Mucosa of rectum (tissue), 2 donors: ENCODE measurements around the gene TMEM229A.
"Not testable (repeated sequence)": the region's sequence is repeated elsewhere in the genome, so short reads cannot be mapped to it uniquely, and the experiment has no call there.

ENCODE experiments used
- H3K27ac ChIP-seq, 2 donors: one replicate each; pipeline ENCODE4 v1.7.0; 2013; ENCODE audit warnings: inconsistent platforms in 2 of 2, low read depth in 2 of 2, low read length in 2 of 2
- H3K27me3 ChIP-seq, 2 donors: one replicate each; pipeline ENCODE4 v1.7.0; 2013; ENCODE audit warnings: low read length in 2 of 2; ENCODE audit not compliant: control insufficient read depth in 2 of 2, insufficient read depth in 2 of 2
- H3K36me3 ChIP-seq, 2 donors: one replicate each; pipeline ENCODE4 v1.7.0; 2013; ENCODE audit warnings: low read length in 2 of 2; ENCODE audit not compliant: control insufficient read depth in 2 of 2, insufficient read depth in 2 of 2
- H3K4me1 ChIP-seq, 2 donors: one replicate each; pipeline ENCODE4 v1.7.0; 2013; ENCODE audit warnings: low read length in 2 of 2, mild to moderate bottlenecking in 1 of 2; ENCODE audit not compliant: control insufficient read depth in 2 of 2, insufficient read depth in 2 of 2
- H3K4me3 ChIP-seq, 2 donors: one replicate each; pipeline ENCODE4 v1.7.0; 2013; ENCODE audit warnings: low read length in 2 of 2
- H3K9ac ChIP-seq, 2 donors: one replicate each; pipeline ENCODE4 v1.7.0; 2013; ENCODE audit warnings: low read length in 2 of 2, low read depth in 1 of 2, mild to moderate bottlenecking in 1 of 2
- H3K9me3 ChIP-seq, 2 donors: one replicate each; pipeline ENCODE4 v1.7.0; 2013; ENCODE audit warnings: low read length in 2 of 2; ENCODE audit not compliant: control insufficient read depth in 2 of 2
- donor health status: healthy.
- donor health status: Normal muscosa, but diverticular disease.

TMEM229A gene

DNA sequence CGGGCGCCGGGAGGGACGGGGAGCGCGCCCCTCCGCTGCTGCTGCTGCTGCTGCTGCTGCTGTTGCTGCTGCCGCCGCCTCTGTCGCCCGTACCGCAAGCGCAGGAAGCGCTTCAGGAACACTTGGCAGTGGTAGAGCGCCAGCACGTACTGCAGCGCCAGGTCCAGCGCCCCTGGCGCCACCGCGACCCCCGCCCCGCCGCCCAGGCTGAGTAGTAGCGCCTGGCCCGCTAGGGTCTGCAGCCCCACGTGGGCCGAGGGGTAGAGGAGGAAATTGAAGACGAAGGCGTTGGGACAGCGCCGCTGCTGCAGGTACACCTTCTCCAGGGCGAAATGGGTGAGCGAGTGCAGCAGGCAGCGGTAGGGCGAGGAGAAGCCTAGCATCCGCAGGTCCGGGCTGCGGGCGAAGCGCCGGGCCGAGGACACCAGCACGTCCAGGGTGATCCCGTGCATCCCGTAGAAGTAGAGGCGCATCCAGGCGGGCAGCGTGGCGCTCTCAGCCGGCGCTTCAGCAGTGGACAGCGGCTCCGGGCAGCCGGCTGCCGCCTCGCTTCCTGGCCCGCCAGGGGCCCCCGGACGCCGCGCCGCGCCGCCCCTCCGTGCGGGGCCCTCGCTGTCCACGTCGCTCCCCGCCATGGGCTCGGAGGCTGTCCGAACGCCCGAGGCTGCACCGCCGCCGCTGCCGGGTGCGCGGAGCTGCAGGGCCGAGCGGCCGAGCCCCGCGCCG lies at the start of gene TMEM229A:
TMEM229A (minus strand) TSS at position 699 of the 726 bp plus-strand sequence; CDS start at position 635, 64 bp downstream.
- Histone ChIP-seq H3K27ac (no peak within 1 kb of the TSS), H3K9ac (no peak within 1 kb of the TSS), H3K9me3 (no peaks in the 10 kb centered on the region), H3K36me3 (no peaks in the 10 kb centered on the region), H3K4me3 (peak within 1 kb of the TSS; percentile 56 to 65), H3K27me3 (peaks cover 7 to 9% of the 10 kb centered on the region in 2 donors), H3K4me1 (peaks cover 12% of the 10 kb centered on the region in 2 donors)

DNA sequence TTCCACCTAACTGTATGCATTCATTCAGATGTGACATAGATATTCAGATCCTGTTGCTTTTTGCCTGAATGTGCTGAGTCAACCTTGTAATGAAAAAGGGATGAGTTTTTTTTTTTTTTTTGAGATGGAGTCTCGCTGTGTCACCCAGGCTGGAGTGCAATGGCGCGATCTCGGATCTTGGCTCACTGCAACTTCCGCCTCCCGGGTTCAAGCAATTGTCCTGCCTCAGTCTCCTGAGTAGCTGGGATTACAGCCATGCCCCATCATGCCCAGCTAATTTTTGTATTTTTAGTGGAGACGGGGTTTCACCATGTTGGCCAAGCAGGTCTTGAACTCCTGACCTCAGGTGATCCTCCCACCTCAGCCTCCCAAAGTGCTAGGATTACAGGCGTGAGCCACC lies 49.4 kb upstream of the TMEM229A start:
- H3K9ac ChIP-seq, H3K27me3 ChIP-seq, H3K9me3 ChIP-seq, H3K36me3 ChIP-seq, H3K4me3 ChIP-seq, H3K4me1 ChIP-seq, H3K27ac ChIP-seq: not testable (repeated sequence)

DNA sequence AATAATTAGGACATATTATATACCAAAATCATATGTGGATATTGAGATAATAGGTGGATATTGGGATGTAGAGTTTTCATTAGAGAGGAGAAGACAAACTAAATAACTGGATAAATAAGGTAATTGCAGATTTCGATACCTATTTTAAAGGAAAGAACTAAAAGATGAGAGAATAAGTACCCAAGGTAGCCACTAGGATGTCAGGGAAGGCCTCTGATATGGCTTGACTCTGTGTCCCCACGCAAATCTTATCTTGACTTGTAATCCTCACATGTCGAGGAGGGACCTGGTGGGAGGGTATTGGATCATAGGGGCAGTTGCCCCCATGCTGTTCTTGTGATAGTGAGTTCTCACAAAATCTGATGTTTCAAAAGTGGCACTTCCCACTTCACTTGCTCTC lies 44.7 kb upstream of the TMEM229A start:
- Histone ChIP-seq H3K4me3 (no peak overlapping the region), H3K4me1 (peaks cover 0 to 2% of the 10 kb centered on the region in 2 donors), H3K27ac (no peak overlapping the region), H3K9me3 (no peaks in the 10 kb centered on the region), H3K9ac (no peak overlapping the region), H3K27me3 (no peaks in the 10 kb centered on the region), H3K36me3 (no peaks in the 10 kb centered on the region)

DNA sequence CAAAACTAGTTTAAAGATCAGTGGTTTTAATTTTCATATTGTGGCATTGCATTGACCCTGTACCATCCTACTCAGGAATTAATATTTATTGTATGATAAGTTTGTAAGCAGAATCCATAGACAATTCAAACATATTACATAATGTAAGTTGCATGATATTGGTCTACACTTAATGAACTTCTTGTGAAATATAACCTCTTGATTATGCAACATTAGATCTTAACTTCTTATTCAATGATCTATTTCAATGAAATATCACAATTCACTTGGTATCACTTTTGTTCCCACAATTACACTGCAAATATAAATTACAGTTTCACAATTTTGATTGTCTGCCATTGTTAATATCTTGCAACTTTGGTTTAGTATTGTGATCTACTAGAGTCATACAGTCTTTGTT lies 44.0 kb upstream of the TMEM229A start:
- Histone ChIP-seq H3K4me3 (no peak overlapping the region), H3K4me1 (peaks cover 0 to 3% of the 10 kb centered on the region in 2 donors), H3K36me3 (no peaks in the 10 kb centered on the region), H3K27ac (no peak overlapping the region), H3K9me3 (no peaks in the 10 kb centered on the region), H3K27me3 (no peaks in the 10 kb centered on the region), H3K9ac (no peak overlapping the region)

DNA sequence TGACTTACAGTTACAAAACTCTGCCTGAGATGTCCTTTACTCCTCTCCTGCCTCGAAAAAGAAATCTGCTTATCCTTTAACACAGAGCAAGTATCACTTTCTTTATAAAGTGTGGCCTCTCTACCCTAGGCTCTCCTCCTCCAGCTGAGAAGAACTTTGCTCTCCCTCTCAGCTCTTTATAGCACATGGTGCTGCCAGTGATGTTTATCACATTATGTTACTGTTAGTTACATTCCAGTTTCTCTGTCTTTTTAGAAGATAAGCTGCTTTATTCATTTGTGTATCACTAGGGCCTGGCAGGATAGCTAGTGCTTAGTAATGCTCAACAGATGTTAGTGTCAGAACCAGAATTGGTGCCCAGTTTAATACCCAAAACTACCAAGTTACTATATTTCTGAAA lies 41.1 kb upstream of the TMEM229A start:
- H3K27me3 ChIP-seq, result no peaks in the 10 kb centered on the region
- no peaks in the 10 kb centered on the region for H3K36me3 ChIP-seq
- no peak overlapping the region for H3K27ac ChIP-seq
- H3K4me3 ChIP-seq, result no peak overlapping the region
- H3K4me1 ChIP-seq, result peaks cover 0 to 3% of the 10 kb centered on the region in 2 donors
- no peak overlapping the region for H3K9ac ChIP-seq
- no peaks in the 10 kb centered on the region for H3K9me3 ChIP-seq

DNA sequence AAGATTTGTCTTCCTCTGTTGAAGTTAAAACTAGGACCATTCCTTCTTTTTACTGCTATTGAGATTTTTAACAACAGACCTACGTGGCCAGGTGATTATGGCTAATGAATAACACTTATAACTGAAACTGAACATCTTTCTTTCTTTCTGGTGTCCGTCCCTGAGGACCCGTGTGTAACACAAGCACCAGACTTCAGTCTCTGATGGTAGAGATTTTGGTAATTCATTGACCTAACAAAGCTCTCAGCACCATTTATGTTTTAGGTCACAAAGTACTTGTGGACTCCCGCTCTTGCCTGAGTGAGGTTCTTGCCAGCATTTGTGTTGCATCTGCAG lies 40.4 kb upstream of the TMEM229A start:
- Histone ChIP-seq H3K36me3 (no peaks in the 10 kb centered on the region), H3K9me3 (no peaks in the 10 kb centered on the region), H3K27ac (no peak overlapping the region), H3K4me3 (no peak overlapping the region), H3K9ac (no peak overlapping the region), H3K27me3 (no peaks in the 10 kb centered on the region), H3K4me1 (peaks cover 0 to 3% of the 10 kb centered on the region in 2 donors)

DNA sequence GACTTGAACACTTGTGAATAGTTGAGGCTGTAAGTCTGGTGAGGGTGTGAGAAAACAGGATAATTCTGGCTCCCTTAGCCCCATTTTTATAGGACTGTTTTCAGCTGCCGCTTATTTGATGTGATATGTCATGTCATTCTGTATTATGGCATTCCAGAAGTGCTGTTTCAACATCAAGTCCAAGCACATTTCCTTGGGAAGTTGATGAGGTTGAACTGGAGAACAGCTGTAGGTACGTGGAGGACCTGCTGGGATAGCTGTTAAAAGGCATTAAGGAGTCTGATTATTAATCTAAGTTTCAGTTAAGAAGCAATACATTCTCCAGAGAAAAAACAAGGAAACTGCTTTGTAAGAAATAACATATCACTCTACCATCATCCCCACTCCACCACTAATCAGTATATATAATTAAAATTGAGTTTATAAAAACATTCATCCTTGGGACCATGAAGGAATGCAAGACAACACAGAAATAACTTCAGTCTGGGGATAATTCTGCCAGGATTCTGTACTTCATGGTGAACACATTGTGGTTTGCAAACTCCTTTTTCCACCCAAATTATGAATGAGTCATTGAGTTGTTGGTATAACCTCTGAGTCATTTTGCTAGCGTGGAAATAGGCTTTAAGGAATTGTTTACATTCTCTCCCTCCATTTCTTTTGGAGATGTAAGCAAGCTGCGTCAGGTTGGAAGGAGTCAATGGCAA lies 39.9 kb upstream of the TMEM229A start:
- Histone ChIP-seq H3K4me1 (peaks cover 0 to 3% of the 10 kb centered on the region in 2 donors), H3K36me3 (no peaks in the 10 kb centered on the region), H3K27me3 (no peaks in the 10 kb centered on the region), H3K9ac (no peak overlapping the region), H3K4me3 (no peak overlapping the region), H3K9me3 (no peaks in the 10 kb centered on the region), H3K27ac (no peak overlapping the region)

DNA sequence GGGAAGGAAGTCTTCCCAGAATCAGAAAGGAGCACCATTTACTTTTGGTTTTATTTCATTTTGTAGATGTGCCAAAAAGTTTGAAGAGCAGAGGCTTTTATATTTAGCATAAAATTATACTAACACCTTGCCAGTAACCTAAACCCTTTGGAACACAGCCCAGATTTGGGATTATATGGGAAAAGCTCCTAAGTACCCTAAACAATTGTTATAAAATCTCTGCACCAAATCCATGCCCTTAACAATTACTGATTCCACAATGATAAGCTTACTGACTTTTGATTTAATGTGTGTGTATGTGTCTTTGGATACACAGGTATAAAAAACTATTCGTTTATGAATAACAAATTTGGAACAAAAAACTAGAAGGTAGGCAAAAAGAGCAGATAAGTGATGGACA lies 39.0 kb upstream of the TMEM229A start:
- H3K27ac ChIP-seq, result no peak overlapping the region
- peaks cover 0 to 3% of the 10 kb centered on the region in 2 donors for H3K4me1 ChIP-seq
- no peak overlapping the region for H3K9ac ChIP-seq
- no peaks in the 10 kb centered on the region for H3K27me3 ChIP-seq
- H3K9me3 ChIP-seq, result no peaks in the 10 kb centered on the region
- no peak overlapping the region for H3K4me3 ChIP-seq
- no peaks in the 10 kb centered on the region for H3K36me3 ChIP-seq

DNA sequence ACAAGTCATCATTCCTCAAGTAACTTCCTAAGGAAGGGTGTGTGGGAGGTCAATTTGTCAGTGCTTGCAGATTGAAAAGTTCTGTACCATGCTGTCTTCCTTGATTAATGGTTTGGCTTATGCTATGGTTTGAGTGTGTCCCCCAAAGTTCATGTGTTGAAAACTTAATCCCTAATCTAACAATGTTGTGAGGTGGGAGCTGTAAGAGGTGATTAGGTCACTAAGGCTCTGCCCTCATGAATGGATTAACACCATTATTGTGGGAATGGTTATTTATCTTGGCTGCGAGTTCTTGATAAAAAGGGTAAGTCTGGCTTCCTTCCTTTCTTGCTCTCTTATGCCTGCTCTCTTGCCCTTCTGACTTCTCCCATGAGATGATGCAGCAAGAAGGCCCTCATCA lies 29.3 kb upstream of the TMEM229A start:
- Histone ChIP-seq H3K36me3 (no peaks in the 10 kb centered on the region), H3K9ac (no peak overlapping the region), H3K9me3 (no peaks in the 10 kb centered on the region), H3K27me3 (no peaks in the 10 kb centered on the region), H3K4me1 (no peaks in the 10 kb centered on the region), H3K27ac (no peak overlapping the region), H3K4me3 (no peak overlapping the region)

DNA sequence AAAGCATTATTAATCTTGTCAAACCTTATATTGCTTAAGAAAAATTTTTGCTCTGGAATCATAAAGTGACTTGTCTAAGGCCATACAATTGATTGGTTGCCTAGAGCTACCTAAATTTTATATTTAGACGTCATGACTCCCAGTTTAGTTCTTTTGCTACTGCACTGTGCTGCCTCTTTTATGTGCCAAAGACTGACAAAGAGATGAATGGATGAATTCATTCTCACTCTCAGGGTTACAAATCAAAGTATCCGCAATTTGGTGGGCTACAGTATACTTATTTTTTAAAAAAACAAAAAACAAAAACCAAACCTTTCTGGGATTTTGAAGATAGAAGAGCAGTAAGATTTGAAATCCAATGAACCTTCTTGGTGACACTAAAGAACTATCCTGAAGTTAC lies 27.7 kb upstream of the TMEM229A start:
- H3K4me1 ChIP-seq, result no peaks in the 10 kb centered on the region
- no peaks in the 10 kb centered on the region for H3K36me3 ChIP-seq
- no peaks in the 10 kb centered on the region for H3K9me3 ChIP-seq
- H3K9ac ChIP-seq, result no peak overlapping the region
- H3K27ac ChIP-seq, result no peak overlapping the region
- H3K27me3 ChIP-seq, result no peaks in the 10 kb centered on the region
- H3K4me3 ChIP-seq, result no peak overlapping the region
